ENCODE data around the gene SLC35D1. TPM values are rescaled to one million over a fixed set of nuclear protein-coding genes. Genes with fewer than 3 reads are reported as not detected.
"Not testable (repeated sequence)": the region's sequence is repeated elsewhere in the genome, so short reads cannot be mapped to it uniquely, and the experiment has no call there.

Gene SLC35D1
- total and polyA plus RNA-seq, 4 donors, result 12.3 to 15.0 (median 13.5) TPM

DNA sequence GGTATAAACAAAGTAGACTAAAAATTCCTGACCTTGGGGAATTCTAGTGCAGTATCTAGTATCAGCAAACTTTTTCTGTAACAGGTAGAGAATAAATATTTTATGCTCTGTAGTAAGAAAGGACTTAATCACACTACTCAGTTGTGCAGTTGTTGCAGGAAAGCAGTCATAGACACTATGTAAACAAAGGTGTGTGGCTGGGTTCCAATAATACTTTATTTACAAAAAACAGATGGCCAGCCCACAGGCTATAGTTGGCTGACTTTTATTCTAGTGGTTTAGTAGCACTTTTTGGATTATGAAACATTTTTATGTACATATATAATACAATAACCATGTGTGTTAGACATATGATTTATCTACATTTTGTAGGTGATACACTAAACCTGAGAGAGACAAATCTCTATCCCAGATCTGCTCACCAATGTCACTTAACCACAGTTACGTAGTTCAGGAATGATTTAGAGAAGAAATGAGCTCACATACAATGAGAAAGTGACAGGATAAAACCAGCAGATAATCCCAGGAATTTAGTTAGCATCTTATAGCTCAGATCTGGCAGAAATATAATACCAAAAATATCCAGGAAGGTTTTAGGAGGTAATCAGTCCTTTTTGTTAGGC lies 73.1 kb downstream of the SLC35D1 start:
- no peak for DNase-seq (ENCODE audit: low read depth in 4 of 6, low spot score in 6 of 6)

DNA sequence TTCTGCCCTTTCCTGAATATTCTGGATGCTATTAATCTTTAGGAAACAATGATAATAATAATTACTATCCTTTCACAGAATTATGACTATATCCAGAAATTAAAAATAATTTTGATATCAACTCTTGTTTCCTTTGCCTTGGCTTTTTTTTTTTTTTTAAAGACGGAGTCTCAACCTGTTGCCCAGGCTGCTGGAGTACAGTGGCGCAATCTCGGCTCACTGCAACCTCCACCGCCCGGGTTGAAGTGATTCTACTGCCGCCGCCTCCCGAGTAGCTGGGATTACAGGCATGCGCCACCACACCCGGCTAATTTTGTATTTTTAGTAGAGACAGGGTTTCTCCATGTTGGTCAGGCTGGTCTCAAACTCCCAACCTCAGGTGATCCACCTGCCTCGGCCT lies 74.3 kb downstream of the SLC35D1 start:
- H3K27me3 ChIP-seq (ENCODE audit: control insufficient read depth, insufficient read depth, low read length); H3K9me3 ChIP-seq (ENCODE audit: control insufficient read depth, insufficient read depth, low read length); H3K4me1 ChIP-seq (ENCODE audit: control insufficient read depth, insufficient read depth, low read length); DNase-seq (ENCODE audit: low read depth in 4 of 6, low spot score in 6 of 6); H3K4me3 ChIP-seq (ENCODE audit: low read depth, low read length); H3K27ac ChIP-seq (ENCODE audit: low read depth, low read length): not testable (repeated sequence)
- 97% methylated on average over 9 of the region's 11 CpGs for WGBS (ENCODE audit: insufficient coverage)
- H3K36me3 ChIP-seq (ENCODE audit: control insufficient read depth, insufficient read depth, low read length), result peaks cover 15% of the 10 kb centered on the region

More for the DNA sequence above, 73.1 kb downstream of the SLC35D1 start:
- no CpG with 5 or more reads among the region's 1 CpG for WGBS (ENCODE audit: insufficient coverage)
- no peak overlapping the region for H3K4me3 ChIP-seq (ENCODE audit: low read depth, low read length)
- no peaks in the 10 kb centered on the region for H3K27me3 ChIP-seq (ENCODE audit: control insufficient read depth, insufficient read depth, low read length)
- peaks cover 12% of the 10 kb centered on the region for H3K36me3 ChIP-seq (ENCODE audit: control insufficient read depth, insufficient read depth, low read length)
- no peak overlapping the region for H3K27ac ChIP-seq (ENCODE audit: low read depth, low read length)
- no peaks in the 10 kb centered on the region for H3K9me3 ChIP-seq (ENCODE audit: control insufficient read depth, insufficient read depth, low read length)
- no peaks in the 10 kb centered on the region for H3K4me1 ChIP-seq (ENCODE audit: control insufficient read depth, insufficient read depth, low read length)

DNA sequence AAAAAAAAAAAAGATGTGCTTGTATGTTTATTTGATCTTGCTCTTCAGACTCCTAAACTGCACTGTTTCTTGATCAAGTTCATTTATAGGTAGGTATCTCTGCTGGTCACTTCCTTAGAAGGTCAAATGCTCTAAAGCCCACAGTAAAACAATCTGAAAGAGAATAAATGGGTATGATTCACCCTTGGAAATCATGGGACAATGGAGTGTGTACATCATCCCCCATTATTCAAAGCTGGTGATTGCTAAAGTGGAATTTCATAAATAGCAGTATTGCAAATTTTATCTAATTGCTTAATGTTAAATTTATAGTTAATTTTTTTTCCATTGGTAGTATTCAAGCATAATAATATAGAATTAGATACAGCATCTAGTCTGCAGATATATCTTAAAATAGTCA lies 75.7 kb downstream of the SLC35D1 start:
- Histone ChIP-seq H3K9me3 (ENCODE audit: control insufficient read depth, insufficient read depth, low read length) (no peaks in the 10 kb centered on the region), H3K4me3 (ENCODE audit: low read depth, low read length) (no peak overlapping the region), H3K36me3 (ENCODE audit: control insufficient read depth, insufficient read depth, low read length) (peaks cover 12% of the 10 kb centered on the region), H3K27me3 (ENCODE audit: control insufficient read depth, insufficient read depth, low read length) (no peaks in the 10 kb centered on the region), H3K4me1 (ENCODE audit: control insufficient read depth, insufficient read depth, low read length) (no peaks in the 10 kb centered on the region), H3K27ac (ENCODE audit: low read depth, low read length) (no peak overlapping the region)
- no peak for DNase-seq (ENCODE audit: low read depth in 4 of 6, low spot score in 6 of 6)

DNA sequence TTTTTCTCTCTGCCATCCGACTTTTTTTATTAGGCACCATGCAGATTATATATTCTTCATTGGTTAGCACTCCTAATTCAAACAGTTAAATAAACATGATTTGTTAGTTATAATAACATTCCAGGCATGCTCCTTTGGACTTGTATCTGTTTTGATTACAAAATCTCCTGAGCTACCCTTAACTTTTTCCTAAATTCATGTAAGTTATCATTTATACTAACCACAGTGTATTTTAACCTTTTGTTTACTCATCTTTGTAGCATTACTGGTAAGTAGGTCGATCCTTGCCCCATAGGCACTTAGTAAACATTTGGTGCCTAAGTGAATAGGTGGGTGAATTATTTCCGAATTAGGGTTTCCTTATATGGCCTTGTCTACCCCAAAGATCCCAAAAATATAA lies 85.4 kb downstream of the SLC35D1 start:
- Histone ChIP-seq H3K27ac (ENCODE audit: low read depth, low read length) (no peak overlapping the region), H3K36me3 (ENCODE audit: control insufficient read depth, insufficient read depth, low read length) (peaks cover 13% of the 10 kb centered on the region), H3K4me3 (ENCODE audit: low read depth, low read length) (no peak overlapping the region), H3K9me3 (ENCODE audit: control insufficient read depth, insufficient read depth, low read length) (no peaks in the 10 kb centered on the region), H3K4me1 (ENCODE audit: control insufficient read depth, insufficient read depth, low read length) (no peaks in the 10 kb centered on the region), H3K27me3 (ENCODE audit: control insufficient read depth, insufficient read depth, low read length) (no peaks in the 10 kb centered on the region)
- DNase-seq (ENCODE audit: low read depth in 4 of 6, low spot score in 6 of 6), result no peak
- no CpG with 5 or more reads among the region's 3 CpGs for WGBS (ENCODE audit: insufficient coverage)

DNA sequence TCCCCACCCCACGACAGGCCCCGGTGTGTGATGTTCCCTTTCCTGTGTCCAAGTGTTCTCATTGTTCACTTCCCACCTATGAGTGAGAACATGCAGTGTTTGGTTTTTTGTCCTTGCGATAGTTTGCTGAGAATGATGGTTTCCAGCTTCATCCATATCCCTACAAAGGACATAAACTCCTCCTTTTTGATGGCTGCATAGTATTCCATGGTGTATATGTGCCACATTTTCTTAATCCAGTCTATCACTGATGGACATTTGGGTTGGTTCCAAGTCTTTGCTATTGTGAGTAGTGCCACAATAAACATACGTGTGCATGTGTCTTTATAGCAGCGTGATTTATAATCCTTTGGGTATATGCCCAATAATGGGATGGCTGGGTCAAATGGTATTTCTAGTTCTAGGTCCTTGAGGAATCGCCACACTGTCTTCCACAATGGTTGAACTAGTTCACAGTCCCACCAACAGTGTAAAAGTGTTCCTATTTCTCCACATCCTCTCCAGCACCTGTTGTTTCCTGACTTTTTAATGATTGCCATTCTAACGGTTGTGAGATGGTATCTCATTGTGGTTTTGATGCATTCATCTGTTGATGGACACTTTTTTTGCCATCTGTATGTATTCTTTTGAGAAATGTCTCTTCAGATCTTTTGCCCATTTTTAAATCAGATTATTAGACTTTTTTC lies 87.6 kb downstream of the SLC35D1 start:
- not testable (repeated sequence) for H3K4me3 ChIP-seq (ENCODE audit: low read depth, low read length); DNase-seq (ENCODE audit: low read depth in 4 of 6, low spot score in 6 of 6); H3K27ac ChIP-seq (ENCODE audit: low read depth, low read length); H3K4me1 ChIP-seq (ENCODE audit: control insufficient read depth, insufficient read depth, low read length); H3K9me3 ChIP-seq (ENCODE audit: control insufficient read depth, insufficient read depth, low read length); H3K27me3 ChIP-seq (ENCODE audit: control insufficient read depth, insufficient read depth, low read length)
- peaks cover 13% of the 10 kb centered on the region for H3K36me3 ChIP-seq (ENCODE audit: control insufficient read depth, insufficient read depth, low read length)
- no CpG with 5 or more reads among the region's 7 CpGs for WGBS (ENCODE audit: insufficient coverage)

DNA sequence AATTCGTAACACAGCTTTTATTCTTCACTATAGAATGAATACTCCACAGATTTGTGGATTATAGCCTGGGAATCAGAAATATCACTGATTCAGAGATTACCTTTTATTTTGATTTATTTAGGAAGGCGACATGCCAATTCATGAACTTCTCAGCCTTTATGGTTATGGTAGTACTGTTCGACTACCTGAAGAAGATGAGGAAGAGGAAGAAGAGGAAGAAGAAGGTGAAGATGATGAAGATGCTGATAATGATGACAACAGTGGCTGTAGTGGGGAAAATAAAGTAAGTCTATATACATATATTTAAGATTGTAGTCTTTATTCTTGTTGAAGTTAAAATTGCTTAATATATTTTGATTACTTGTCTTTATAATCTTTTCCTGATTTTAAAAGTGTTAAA lies 96.0 kb downstream of the SLC35D1 start:
- H3K9me3 ChIP-seq (ENCODE audit: control insufficient read depth, insufficient read depth, low read length), result no peaks in the 10 kb centered on the region
- no peaks in the 10 kb centered on the region for H3K27me3 ChIP-seq (ENCODE audit: control insufficient read depth, insufficient read depth, low read length)
- H3K36me3 ChIP-seq (ENCODE audit: control insufficient read depth, insufficient read depth, low read length), result peaks cover 6% of the 10 kb centered on the region
- WGBS (ENCODE audit: insufficient coverage), result 100% methylated on average over 2 of the region's 3 CpGs
- no peak for DNase-seq (ENCODE audit: low read depth in 4 of 6, low spot score in 6 of 6)
- H3K4me1 ChIP-seq (ENCODE audit: control insufficient read depth, insufficient read depth, low read length), result no peaks in the 10 kb centered on the region
- H3K27ac ChIP-seq (ENCODE audit: low read depth, low read length), result no peak overlapping the region
- H3K4me3 ChIP-seq (ENCODE audit: low read depth, low read length), result no peak overlapping the region

DNA sequence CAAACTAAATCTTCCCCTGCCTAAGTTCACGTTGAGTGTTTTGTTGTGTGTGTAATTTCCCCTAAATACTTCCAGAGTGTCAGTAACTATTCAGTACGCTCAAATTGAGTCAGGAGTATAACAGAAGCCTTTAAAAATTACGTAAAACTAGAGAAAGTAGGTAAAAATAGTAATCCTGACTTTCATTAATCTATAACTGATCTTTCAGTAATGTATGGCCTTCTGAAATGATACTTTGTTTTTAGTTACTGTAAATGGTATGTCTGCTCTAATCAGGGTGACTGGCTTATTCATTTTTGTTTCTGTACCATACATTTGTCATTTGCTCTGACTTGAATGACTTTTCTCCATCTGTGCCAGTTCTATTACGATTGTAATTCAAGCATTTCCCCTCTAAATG lies 99.7 kb downstream of the SLC35D1 start:
- WGBS (ENCODE audit: insufficient coverage), result no CpG with 5 or more reads among the region's 4 CpGs
- Histone ChIP-seq H3K9me3 (ENCODE audit: control insufficient read depth, insufficient read depth, low read length) (no peaks in the 10 kb centered on the region), H3K36me3 (ENCODE audit: control insufficient read depth, insufficient read depth, low read length) (peaks cover 9% of the 10 kb centered on the region), H3K27me3 (ENCODE audit: control insufficient read depth, insufficient read depth, low read length) (no peaks in the 10 kb centered on the region), H3K4me3 (ENCODE audit: low read depth, low read length) (no peak overlapping the region), H3K4me1 (ENCODE audit: control insufficient read depth, insufficient read depth, low read length) (no peaks in the 10 kb centered on the region), H3K27ac (ENCODE audit: low read depth, low read length) (no peak overlapping the region)
- no peak for DNase-seq (ENCODE audit: low read depth in 4 of 6, low spot score in 6 of 6)

DNA sequence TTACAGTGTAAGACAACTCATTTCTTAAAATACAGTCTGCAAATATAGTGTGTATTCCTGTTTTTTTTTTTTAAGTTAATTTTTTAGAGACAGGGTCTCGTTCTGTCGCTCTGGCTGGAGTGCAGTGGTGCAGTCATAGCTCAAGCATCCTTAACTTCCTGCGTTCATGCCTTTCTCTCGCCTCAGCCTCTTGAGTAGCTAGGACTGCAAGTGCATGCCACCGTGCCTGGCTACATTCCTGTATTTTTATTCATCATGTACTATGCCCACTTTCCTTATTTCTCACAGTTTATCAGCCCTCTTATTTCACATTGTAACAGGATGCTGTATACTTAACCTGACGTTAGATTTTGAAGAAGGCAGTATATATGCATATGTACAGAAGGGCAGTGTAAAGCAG lies 102.4 kb downstream of the SLC35D1 start:
- DNase-seq (ENCODE audit: low read depth in 4 of 6, low spot score in 6 of 6), result no peak
- WGBS (ENCODE audit: insufficient coverage), result 100% methylated on average over 2 of the region's 6 CpGs

More for the DNA sequence above, 102.4 kb downstream of the SLC35D1 start:
- Histone ChIP-seq H3K4me3 (ENCODE audit: low read depth, low read length) (no peak overlapping the region), H3K27ac (ENCODE audit: low read depth, low read length) (no peak overlapping the region), H3K4me1 (ENCODE audit: control insufficient read depth, insufficient read depth, low read length) (no peaks in the 10 kb centered on the region), H3K36me3 (ENCODE audit: control insufficient read depth, insufficient read depth, low read length) (peaks cover 9% of the 10 kb centered on the region), H3K27me3 (ENCODE audit: control insufficient read depth, insufficient read depth, low read length) (no peaks in the 10 kb centered on the region), H3K9me3 (ENCODE audit: control insufficient read depth, insufficient read depth, low read length) (no peaks in the 10 kb centered on the region)

Data from spinal cord (tissue), 10 donors.